ENCODE data around the gene ATG2B. TPM values are rescaled to one million over a fixed set of nuclear protein-coding genes. Genes with fewer than 3 reads are reported as not detected.

ATG2B gene
- total and polyA plus RNA-seq, 10 of the 15 experiments (the other 5 are each of a cell fraction or from before 2014, with no cell fraction given) = 0.84 to 15.4 (median 9.9) TPM

DNA sequence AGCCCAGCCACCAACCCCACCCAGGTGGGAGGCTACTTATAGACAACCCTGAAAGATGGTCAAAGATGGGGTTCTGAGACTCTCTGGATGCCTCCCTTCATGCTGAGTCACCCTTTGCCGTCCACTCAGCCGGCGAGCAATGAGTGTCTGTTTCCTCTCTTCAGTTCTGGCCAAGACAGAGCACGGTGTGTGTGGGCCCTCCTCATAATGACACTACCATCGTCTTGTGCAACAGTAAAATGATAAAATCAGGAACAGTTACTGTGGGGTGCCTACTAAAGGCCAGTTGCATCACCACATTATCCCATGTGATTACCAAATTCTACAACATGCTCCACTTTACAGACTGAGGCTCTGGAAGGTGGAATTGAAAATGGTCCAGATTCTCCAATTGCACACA lies 114.1 kb downstream of the ATG2B start:
- no peaks in the 10 kb centered on the region for H4K20me1 ChIP-seq (ENCODE audit: control insufficient read depth, insufficient read depth)
- ATAC-seq (no peak), FAIRE-seq (no peak), DNase-seq (ENCODE audit: low read depth, low spot score) (no peak)
- RAD21 ChIA-PET (ENCODE audit: unreplicated experiment) = no interaction called here
- H3K9me3 ChIP-seq (replicated peaks; ENCODE audit: control insufficient read depth, insufficient read depth, low read length) = no peaks in the 10 kb centered on the region
- TF ChIP-seq HCFC1 (IDR thresholded peaks at IDR 0.05; ENCODE audit: low read length) (no peak), NR2C2 (IDR thresholded peaks at IDR 0.05; ENCODE audit: borderline replicate concordance, control insufficient read depth, insufficient read length, low read depth) (no peak), SREBF2 (IDR thresholded peaks at IDR 0.05; ENCODE audit: low read length) (no peak), BCL11A (IDR thresholded peaks at IDR 0.05; ENCODE audit: low read depth, low read length) (no peak)
- H3K27ac ChIP-seq (ENCODE audit: control insufficient read depth, insufficient read depth) = no peak overlapping the region
- H3K9ac ChIP-seq (ENCODE audit: control insufficient read depth, insufficient read depth, low read length) = no peak overlapping the region
- no peak overlapping the region for H2AFZ ChIP-seq (ENCODE audit: control insufficient read depth, low read depth, low read length)
- no peaks in the 10 kb centered on the region for H3K36me3 ChIP-seq (ENCODE audit: control insufficient read depth in 2 of 2, insufficient read depth in 2 of 2, low read length in 1 of 2)
- intact Hi-C loops (cut with micrococcal nuclease; ENCODE audit: unreplicated experiment) = no loop called here
- H3K79me2 ChIP-seq (ENCODE audit: control insufficient read depth, insufficient read depth, low read length) = no peaks in the 10 kb centered on the region
- SMC1A ChIA-PET (ENCODE audit: uncharacterized antibody, unreplicated experiment) = no interaction called here
- CTCF ChIA-PET = no interaction called here
- no peaks in the 10 kb centered on the region for H3K4me1 ChIP-seq (ENCODE audit: control insufficient read depth, insufficient read depth, low read length)
- WGBS (ENCODE audit: insufficient coverage, insufficient replicate concordance, low lambda C conversion rate, missing lambda C conversion rate) = 17% methylated on average over 5 of the region's 5 CpGs
- POLR2A ChIA-PET = no interaction called here
- no TSS peak for BruUV-seq (replicated peaks)
- no peaks in the 10 kb centered on the region for H3K27me3 ChIP-seq (replicated peaks in 1 of 2; ENCODE audit: control insufficient read depth in 2 of 2, insufficient read depth in 2 of 2, low read length in 1 of 2)
- no peak overlapping the region for H3K4me3 ChIP-seq
- in situ Hi-C loops (cut with MboI) = no loop called here
- no peak overlapping the region for H3K4me2 ChIP-seq (ENCODE audit: control insufficient read depth, insufficient read depth)

DNA sequence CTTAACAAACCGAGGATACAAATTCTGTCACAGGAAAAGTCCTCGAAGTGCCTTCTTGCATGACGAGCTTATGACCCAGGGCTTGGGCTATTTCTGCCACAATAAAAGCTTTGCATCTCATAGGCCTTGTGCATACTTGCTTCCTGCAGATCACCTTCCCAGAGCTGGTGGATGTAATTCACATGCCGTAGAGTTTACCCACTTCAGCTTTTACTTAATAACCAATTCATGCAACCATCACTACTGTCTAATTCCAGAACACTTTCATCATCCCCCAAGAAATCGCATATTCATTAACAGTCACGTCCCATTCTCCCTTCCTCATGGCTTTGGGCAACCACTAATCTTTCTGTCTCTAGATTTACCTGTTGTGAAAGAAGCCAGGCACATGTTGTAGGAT lies 116.1 kb downstream of the ATG2B start:
- no peak for DNase-seq (ENCODE audit: low read depth, low spot score)
- no peak for FAIRE-seq
- 24% methylated on average over 6 of the region's 6 CpGs for WGBS (ENCODE audit: insufficient coverage, insufficient replicate concordance, low lambda C conversion rate, missing lambda C conversion rate)
- TF ChIP-seq DPF2 (IDR thresholded peaks at IDR 0.05) = no peak
- TF ChIP-seq ESRRA (IDR thresholded peaks at IDR 0.05; ENCODE audit: low read length) = no peak
- no peak for TF ChIP-seq POU2F2 (IDR thresholded peaks at IDR 0.05; ENCODE audit: borderline replicate concordance, low read depth, low read length)
- TF ChIP-seq NFIC (IDR thresholded peaks at IDR 0.05; ENCODE audit: low read depth, low read length) = no peak
- TF ChIP-seq BACH1 (IDR thresholded peaks at IDR 0.05; ENCODE audit: borderline replicate concordance) = no peak
- no peak for TF ChIP-seq NFYB (IDR thresholded peaks at IDR 0.05; ENCODE audit: insufficient read depth, low read depth, low read length)
- Histone ChIP-seq H3K9me3 (replicated peaks; ENCODE audit: control insufficient read depth, insufficient read depth, low read length) (no peaks in the 10 kb centered on the region), H3K4me3 (no peak overlapping the region), H3K9ac (ENCODE audit: control insufficient read depth, insufficient read depth, low read length) (no peak overlapping the region), H3K27me3 (replicated peaks in 1 of 2; ENCODE audit: control insufficient read depth in 2 of 2, insufficient read depth in 2 of 2, low read length in 1 of 2) (no peaks in the 10 kb centered on the region), H3K27ac (ENCODE audit: control insufficient read depth, insufficient read depth) (no peak overlapping the region), H3K4me1 (ENCODE audit: control insufficient read depth, insufficient read depth, low read length) (no peaks in the 10 kb centered on the region), H3K79me2 (ENCODE audit: control insufficient read depth, insufficient read depth, low read length) (no peaks in the 10 kb centered on the region), H4K20me1 (ENCODE audit: control insufficient read depth, insufficient read depth) (no peaks in the 10 kb centered on the region), H2AFZ (ENCODE audit: control insufficient read depth, low read depth, low read length) (no peak overlapping the region), H3K36me3 (ENCODE audit: control insufficient read depth in 2 of 2, insufficient read depth in 2 of 2, low read length in 1 of 2) (no peaks in the 10 kb centered on the region), H3K4me2 (ENCODE audit: control insufficient read depth, insufficient read depth) (no peak overlapping the region)
- RAD21 ChIA-PET (ENCODE audit: unreplicated experiment) = no interaction called here
- POLR2A ChIA-PET = no interaction called here
- intact Hi-C loops (cut with micrococcal nuclease; ENCODE audit: unreplicated experiment) = no loop called here
- CTCF ChIA-PET = no interaction called here
- ATAC-seq = no peak
- SMC1A ChIA-PET (ENCODE audit: uncharacterized antibody, unreplicated experiment) = no interaction called here
- BruUV-seq (replicated peaks) = no TSS peak
- in situ Hi-C loops (cut with MboI) = no loop called here
